Measurements from ENCODE around the gene FXYD7.

FXYD7 gene

DNA sequence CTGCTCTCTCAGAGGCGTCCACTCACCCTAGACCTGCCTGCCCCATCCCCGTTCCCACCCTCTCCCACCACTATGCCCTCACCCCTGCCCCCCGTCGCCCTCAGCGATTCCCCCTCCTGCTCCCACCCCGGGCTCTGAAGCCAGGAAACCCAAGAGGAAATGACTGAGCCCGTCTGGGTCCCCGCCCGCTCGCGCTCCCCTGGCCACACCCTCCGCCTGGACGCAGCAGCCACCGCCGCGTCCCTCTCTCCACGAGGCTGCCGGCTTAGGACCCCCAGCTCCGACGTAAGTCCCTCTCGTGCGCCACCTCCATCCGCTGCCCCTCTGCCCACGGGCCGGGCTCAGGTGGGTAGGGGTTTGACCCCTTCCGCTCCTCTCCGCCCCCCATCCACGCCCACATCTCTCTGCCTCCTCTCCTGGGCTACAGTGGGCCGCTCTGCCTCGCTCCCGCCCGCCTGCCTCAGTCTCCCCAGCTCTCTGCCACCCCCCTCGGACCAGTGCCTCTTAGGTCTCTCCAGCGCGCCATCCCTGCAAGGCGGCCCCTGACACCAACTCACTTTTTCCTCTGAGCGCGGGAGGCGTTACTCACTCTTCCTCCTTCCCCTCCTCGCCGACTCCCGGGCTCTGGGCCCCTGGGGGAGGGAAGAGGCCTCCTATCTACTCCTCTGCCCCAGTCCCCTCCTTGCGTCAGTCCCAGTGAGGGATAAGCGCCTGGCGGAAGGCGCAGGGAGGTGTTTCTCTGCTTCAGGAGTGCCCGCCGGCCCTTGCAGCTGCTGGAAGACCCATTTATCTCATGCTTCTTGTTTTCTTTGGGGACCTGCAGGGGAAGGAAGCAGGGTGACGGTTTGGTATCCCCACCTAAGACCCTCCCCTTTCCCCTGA lies 11.7 kb downstream of the FXYD7 start, which contains the start of gene FXYD5 (continued):
- TF ChIP-seq ZBTB1 (tag by site-specific recombination; IDR thresholded peaks at IDR 0.05) (0 out of 2 replicates have a peak, but pooled peaks have one; percentile 36), ZBTB7A (tag by site-specific recombination; IDR thresholded peaks at IDR 0.05; ENCODE audit: low read depth) (peak; percentile 99), BCL11B (tag by site-specific recombination; IDR thresholded peaks at IDR 0.05; ENCODE audit: low read depth) (peak; percentile 76; the same call in 1 of the 2 replicates), ZNF701 (tag by site-specific recombination; IDR thresholded peaks at IDR 0.05) (no peak), ZNF571 (tag by site-specific recombination; IDR thresholded peaks at IDR 0.05) (no peak), ZNF354C (tag by site-specific recombination; IDR thresholded peaks at IDR 0.05; ENCODE audit: borderline replicate concordance, low read depth) (no peak), ZNF24 (tag by site-specific recombination; IDR thresholded peaks at IDR 0.05) (peak; percentile 93), ZNF266 (tag by site-specific recombination; IDR thresholded peaks at IDR 0.05; ENCODE audit: low read depth) (0 out of 2 replicates have a peak, but pooled peaks have one; percentile 6), KLF1 (tag by site-specific recombination; IDR thresholded peaks at IDR 0.05) (peak; percentile 98), GLIS2 (tag by site-specific recombination; IDR thresholded peaks at IDR 0.05) (peak; percentile 96), ZFHX2 (tag by site-specific recombination; conservative IDR thresholded peaks at IDR 0.05) (peak; percentile 100), ZNF623 (tag by site-specific recombination; IDR thresholded peaks at IDR 0.05) (no peak; the same call in 1 of the 2 replicates), ZNF433 (tag by site-specific recombination; IDR thresholded peaks at IDR 0.05; ENCODE audit: low read depth) (no peak), ZNF629 (tag by site-specific recombination; IDR thresholded peaks at IDR 0.05) (peak; percentile 79; the same call in 1 of the 2 replicates), KLF7 (tag by site-specific recombination; IDR thresholded peaks at IDR 0.05; ENCODE audit: borderline replicate concordance) (peak; percentile 99), ZNF366 (tag by site-specific recombination; conservative IDR thresholded peaks at IDR 0.05) (peak; percentile 99), ZNF37A (tag by site-specific recombination; IDR thresholded peaks at IDR 0.05) (no peak), ZNF596 (tag by site-specific recombination; IDR thresholded peaks at IDR 0.05) (no peak), OVOL3 (tag by site-specific recombination; IDR thresholded peaks at IDR 0.05) (peak; percentile 80; the same call in 1 of the 2 replicates), ZNF621 (tag by site-specific recombination; IDR thresholded peaks at IDR 0.05) (no peak), SP7 (tag by site-specific recombination; IDR thresholded peaks at IDR 0.05) (peak; percentile 97), GLI4 (tag by site-specific recombination; IDR thresholded peaks at IDR 0.05) (0 out of 2 replicates have a peak, but pooled peaks have one; percentile 90), KLF16 (tag by site-specific recombination; IDR thresholded peaks at IDR 0.05) (peak; percentile 98), FEZF1 (tag by site-specific recombination; IDR thresholded peaks at IDR 0.05) (peak; percentile 6; the same call in 1 of the 2 replicates), ZNF324 (tag by site-specific recombination; IDR thresholded peaks at IDR 0.05) (peak; percentile 95)
- TF ChIP-seq, protein P1, sequence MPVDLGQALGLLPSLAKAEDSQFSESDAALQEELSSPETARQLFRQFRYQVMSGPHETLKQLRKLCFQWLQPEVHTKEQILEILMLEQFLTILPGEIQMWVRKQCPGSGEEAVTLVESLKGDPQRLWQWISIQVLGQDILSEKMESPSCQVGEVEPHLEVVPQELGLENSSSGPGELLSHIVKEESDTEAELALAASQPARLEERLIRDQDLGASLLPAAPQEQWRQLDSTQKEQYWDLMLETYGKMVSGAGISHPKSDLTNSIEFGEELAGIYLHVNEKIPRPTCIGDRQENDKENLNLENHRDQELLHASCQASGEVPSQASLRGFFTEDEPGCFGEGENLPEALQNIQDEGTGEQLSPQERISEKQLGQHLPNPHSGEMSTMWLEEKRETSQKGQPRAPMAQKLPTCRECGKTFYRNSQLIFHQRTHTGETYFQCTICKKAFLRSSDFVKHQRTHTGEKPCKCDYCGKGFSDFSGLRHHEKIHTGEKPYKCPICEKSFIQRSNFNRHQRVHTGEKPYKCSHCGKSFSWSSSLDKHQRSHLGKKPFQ (tag by site-specific recombination; IDR thresholded peaks at IDR 0.05): 0 out of 2 replicates have a peak, but pooled peaks have one; percentile 48
- TF ChIP-seq, protein P2, sequence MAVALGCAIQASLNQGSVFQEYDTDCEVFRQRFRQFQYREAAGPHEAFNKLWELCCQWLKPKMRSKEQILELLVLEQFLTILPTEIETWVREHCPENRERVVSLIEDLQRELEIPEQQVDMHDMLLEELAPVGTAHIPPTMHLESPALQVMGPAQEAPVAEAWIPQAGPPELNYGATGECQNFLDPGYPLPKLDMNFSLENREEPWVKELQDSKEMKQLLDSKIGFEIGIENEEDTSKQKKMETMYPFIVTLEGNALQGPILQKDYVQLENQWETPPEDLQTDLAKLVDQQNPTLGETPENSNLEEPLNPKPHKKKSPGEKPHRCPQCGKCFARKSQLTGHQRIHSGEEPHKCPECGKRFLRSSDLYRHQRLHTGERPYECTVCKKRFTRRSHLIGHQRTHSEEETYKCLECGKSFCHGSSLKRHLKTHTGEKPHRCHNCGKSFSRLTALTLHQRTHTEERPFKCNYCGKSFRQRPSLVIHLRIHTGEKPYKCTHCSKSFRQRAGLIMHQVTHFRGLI (tag by site-specific recombination; IDR thresholded peaks at IDR 0.05): 0 out of 2 replicates have a peak, but pooled peaks have one; percentile 9
- TF ChIP-seq, protein P3, sequence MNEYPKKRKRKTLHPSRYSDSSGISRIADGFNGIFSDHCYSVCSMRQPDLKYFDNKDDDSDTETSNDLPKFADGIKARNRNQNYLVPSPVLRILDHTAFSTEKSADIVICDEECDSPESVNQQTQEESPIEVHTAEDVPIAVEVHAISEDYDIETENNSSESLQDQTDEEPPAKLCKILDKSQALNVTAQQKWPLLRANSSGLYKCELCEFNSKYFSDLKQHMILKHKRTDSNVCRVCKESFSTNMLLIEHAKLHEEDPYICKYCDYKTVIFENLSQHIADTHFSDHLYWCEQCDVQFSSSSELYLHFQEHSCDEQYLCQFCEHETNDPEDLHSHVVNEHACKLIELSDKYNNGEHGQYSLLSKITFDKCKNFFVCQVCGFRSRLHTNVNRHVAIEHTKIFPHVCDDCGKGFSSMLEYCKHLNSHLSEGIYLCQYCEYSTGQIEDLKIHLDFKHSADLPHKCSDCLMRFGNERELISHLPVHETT (tag by site-specific recombination; IDR thresholded peaks at IDR 0.05): peak; percentile 82; the same call in 1 of the 2 replicates
- TF ChIP-seq, protein P4, sequence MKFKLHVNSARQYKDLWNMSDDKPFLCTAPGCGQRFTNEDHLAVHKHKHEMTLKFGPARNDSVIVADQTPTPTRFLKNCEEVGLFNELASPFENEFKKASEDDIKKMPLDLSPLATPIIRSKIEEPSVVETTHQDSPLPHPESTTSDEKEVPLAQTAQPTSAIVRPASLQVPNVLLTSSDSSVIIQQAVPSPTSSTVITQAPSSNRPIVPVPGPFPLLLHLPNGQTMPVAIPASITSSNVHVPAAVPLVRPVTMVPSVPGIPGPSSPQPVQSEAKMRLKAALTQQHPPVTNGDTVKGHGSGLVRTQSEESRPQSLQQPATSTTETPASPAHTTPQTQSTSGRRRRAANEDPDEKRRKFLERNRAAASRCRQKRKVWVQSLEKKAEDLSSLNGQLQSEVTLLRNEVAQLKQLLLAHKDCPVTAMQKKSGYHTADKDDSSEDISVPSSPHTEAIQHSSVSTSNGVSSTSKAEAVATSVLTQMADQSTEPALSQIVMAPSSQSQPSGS (tag by site-specific recombination; IDR thresholded peaks at IDR 0.05; ENCODE audit: low read depth): no peak
- TF ChIP-seq, protein P5, sequence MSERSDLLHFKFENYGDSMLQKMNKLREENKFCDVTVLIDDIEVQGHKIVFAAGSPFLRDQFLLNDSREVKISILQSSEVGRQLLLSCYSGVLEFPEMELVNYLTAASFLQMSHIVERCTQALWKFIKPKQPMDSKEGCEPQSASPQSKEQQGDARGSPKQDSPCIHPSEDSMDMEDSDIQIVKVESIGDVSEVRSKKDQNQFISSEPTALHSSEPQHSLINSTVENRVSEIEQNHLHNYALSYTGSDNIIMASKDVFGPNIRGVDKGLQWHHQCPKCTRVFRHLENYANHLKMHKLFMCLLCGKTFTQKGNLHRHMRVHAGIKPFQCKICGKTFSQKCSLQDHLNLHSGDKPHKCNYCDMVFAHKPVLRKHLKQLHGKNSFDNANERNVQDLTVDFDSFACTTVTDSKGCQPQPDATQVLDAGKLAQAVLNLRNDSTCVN (tag by site-specific recombination; optimal IDR thresholded peaks at IDR 0.05): peak; percentile 85
- TF ChIP-seq, protein P6, sequence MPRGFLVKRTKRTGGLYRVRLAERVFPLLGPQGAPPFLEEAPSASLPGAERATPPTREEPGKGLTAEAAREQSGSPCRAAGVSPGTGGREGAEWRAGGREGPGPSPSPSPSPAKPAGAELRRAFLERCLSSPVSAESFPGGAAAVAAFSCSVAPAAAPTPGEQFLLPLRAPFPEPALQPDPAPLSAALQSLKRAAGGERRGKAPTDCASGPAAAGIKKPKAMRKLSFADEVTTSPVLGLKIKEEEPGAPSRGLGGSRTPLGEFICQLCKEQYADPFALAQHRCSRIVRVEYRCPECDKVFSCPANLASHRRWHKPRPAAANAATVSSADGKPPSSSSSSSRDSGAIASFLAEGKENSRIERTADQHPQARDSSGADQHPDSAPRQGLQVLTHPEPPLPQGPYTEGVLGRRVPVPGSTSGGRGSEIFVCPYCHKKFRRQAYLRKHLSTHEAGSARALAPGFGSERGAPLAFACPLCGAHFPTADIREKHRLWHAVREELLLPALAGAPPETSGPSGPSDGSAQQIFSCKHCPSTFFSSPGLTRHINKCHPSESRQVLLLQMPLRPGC (tag by site-specific recombination; IDR thresholded peaks at IDR 0.05): peak; percentile 77; the same call in 1 of the 2 replicates
